Activated naive CD4-positive, alpha-beta T cell treated with anti-CD3 and anti-CD28 coated beads, Interleukin-2, amount 50 U/mL, for 24 hours (primary cell): ENCODE measurements around the gene PID1.

ENCODE experiments used
- H3K27ac Mint-ChIP-seq: one replicate; pipeline ENCODE4 v1.8.0; 2021; ENCODE audit warnings: mild to moderate bottlenecking, mixed read lengths
- H3K27me3 Mint-ChIP-seq: one replicate; pipeline ENCODE4 v1.8.0; 2021; ENCODE audit warnings: mixed read lengths
- H3K36me3 Mint-ChIP-seq: one replicate; pipeline ENCODE4 v1.8.0; 2021; ENCODE audit warnings: mixed read lengths
- H3K4me1 Mint-ChIP-seq: one replicate; pipeline ENCODE4 v1.8.0; 2021; ENCODE audit warnings: mixed read lengths
- H3K4me3 Mint-ChIP-seq: one replicate; pipeline ENCODE4 v1.8.0; 2021; ENCODE audit warnings: mild to moderate bottlenecking, mixed read lengths
- H3K9me3 Mint-ChIP-seq: one replicate; pipeline ENCODE4 v1.8.0; 2021; ENCODE audit warnings: mixed read lengths

Gene PID1

DNA sequence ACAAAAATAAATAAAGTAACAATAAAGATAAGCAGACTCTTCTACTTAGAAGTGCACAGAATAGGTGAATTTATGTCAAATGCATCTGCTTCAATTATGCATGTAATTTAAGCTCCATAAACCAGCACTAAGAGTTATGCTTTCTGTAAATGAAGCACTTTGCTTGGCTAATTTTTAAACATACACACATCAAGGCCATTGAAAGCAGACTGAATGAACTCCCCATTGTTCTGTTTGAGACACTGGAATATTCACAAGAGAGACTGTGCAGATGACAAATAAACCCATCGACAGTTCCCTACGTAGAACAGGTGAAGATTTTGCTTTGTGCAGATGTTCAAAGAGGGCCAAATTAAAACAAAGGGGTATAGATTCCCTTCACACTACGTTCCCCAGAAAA, 133.4 kb downstream of the PID1 start:
- no peaks in the 10 kb centered on the region for H3K27me3 Mint-ChIP-seq
- no peaks in the 10 kb centered on the region for H3K36me3 Mint-ChIP-seq
- no peaks in the 10 kb centered on the region for H3K4me1 Mint-ChIP-seq
- no peak overlapping the region for H3K4me3 Mint-ChIP-seq
- H3K9me3 Mint-ChIP-seq = no peaks in the 10 kb centered on the region
- no peak overlapping the region for H3K27ac Mint-ChIP-seq

DNA sequence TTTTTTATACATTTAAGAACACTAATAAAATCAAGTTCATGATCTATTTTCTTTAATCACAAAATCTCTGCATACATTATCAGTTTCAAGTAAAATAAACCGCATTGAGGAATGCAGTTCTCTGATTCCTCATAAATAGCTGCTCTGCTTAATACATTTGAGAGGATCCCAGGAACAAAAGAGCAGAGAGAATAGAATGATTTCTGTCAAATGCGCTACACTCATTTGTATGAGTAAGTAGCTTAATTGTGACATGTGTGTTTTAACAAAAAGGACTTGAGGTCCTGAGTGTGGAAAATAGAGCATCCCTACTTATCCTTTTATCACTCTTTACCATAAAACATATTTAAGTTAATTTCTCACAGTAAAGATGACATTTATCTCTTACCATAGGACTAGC, 134.0 kb downstream of the PID1 start:
- H3K27ac Mint-ChIP-seq = no peak overlapping the region
- no peaks in the 10 kb centered on the region for H3K36me3 Mint-ChIP-seq
- H3K27me3 Mint-ChIP-seq = no peaks in the 10 kb centered on the region
- no peak overlapping the region for H3K4me3 Mint-ChIP-seq
- H3K4me1 Mint-ChIP-seq = no peaks in the 10 kb centered on the region
- no peaks in the 10 kb centered on the region for H3K9me3 Mint-ChIP-seq

- H3K27me3 Mint-ChIP-seq = no peaks in the 10 kb centered on the region
- H3K36me3 Mint-ChIP-seq = no peaks in the 10 kb centered on the region
- H3K27ac Mint-ChIP-seq = no peak overlapping the region
- H3K9me3 Mint-ChIP-seq = no peaks in the 10 kb centered on the region
- H3K4me1 Mint-ChIP-seq = no peaks in the 10 kb centered on the region
- no peak overlapping the region for H3K4me3 Mint-ChIP-seq
Measured at GRCh38 chr2:229133155-229133772, 137.8 kb downstream of the PID1 start.

- H3K36me3 Mint-ChIP-seq = no peaks in the 10 kb centered on the region
- no peaks in the 10 kb centered on the region for H3K4me1 Mint-ChIP-seq
- H3K27ac Mint-ChIP-seq = no peak overlapping the region
- H3K4me3 Mint-ChIP-seq = no peak overlapping the region
- no peaks in the 10 kb centered on the region for H3K9me3 Mint-ChIP-seq
- H3K27me3 Mint-ChIP-seq = no peaks in the 10 kb centered on the region
Measured at GRCh38 chr2:229132236-229132635, 138.9 kb downstream of the PID1 start.

- no peaks in the 10 kb centered on the region for H3K4me1 Mint-ChIP-seq
- no peak overlapping the region for H3K27ac Mint-ChIP-seq
- no peaks in the 10 kb centered on the region for H3K27me3 Mint-ChIP-seq
- H3K36me3 Mint-ChIP-seq = no peaks in the 10 kb centered on the region
- peaks cover 2% of the 10 kb centered on the region for H3K9me3 Mint-ChIP-seq
- no peak overlapping the region for H3K4me3 Mint-ChIP-seq
Measured at GRCh38 chr2:229130522-229130921, 140.6 kb downstream of the PID1 start.

- Mint-ChIP-seq H3K27me3 (no peaks in the 10 kb centered on the region), H3K36me3 (no peaks in the 10 kb centered on the region), H3K9me3 (peaks cover 5% of the 10 kb centered on the region), H3K4me1 (no peaks in the 10 kb centered on the region), H3K4me3 (no peak overlapping the region), H3K27ac (no peak overlapping the region)
Measured at GRCh38 chr2:229129738-229130371, 141.2 kb downstream of the PID1 start.

DNA sequence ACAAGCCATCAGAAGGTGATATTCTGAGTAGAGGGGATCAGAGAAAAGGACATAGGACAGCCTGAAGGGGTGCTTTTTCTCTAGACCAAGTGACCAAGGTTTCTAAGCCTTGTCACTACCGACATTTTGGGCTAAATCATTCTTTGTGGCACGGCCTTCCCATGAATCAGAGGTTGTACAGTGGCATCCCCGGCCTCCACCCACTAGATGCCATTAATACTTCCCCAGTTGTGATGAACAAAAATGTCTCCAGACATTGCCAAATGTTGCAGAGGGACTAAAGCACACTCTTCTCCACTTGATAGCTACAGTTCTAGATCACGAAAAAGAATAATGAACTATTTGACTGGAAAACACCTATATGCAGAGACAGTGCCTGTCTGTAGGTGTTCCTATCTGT, 143.6 kb downstream of the PID1 start:
- H3K4me3 Mint-ChIP-seq = no peak overlapping the region
- H3K27me3 Mint-ChIP-seq = no peaks in the 10 kb centered on the region
- H3K36me3 Mint-ChIP-seq = no peaks in the 10 kb centered on the region
- H3K9me3 Mint-ChIP-seq = peaks cover 10% of the 10 kb centered on the region
- no peaks in the 10 kb centered on the region for H3K4me1 Mint-ChIP-seq
- H3K27ac Mint-ChIP-seq = no peak overlapping the region

- Mint-ChIP-seq H3K4me3 (no peak overlapping the region), H3K27ac (no peak overlapping the region), H3K27me3 (no peaks in the 10 kb centered on the region), H3K36me3 (no peaks in the 10 kb centered on the region), H3K4me1 (no peaks in the 10 kb centered on the region), H3K9me3 (peaks cover 10% of the 10 kb centered on the region)
Measured at GRCh38 chr2:229126066-229126465, 145.0 kb downstream of the PID1 start.

DNA sequence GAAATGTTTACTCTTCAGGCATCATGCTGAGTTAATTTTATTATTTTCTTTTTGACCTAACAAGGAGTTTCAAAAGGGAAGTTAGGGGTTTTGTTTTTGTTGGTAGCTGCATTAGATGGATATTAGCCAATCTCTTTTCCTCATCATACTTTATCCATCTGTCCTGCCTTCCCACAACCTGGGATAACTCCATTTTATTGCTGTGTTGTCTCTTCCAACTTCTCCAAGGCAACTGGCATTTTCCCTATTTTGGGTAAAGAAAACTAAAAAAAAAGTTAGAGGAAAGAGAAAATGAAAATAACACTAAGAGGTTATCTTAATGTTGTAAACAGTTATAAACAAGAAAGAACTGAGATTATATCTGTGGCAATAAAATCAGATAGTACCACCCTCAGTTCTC, 147.0 kb downstream of the PID1 start:
- no peak overlapping the region for H3K4me3 Mint-ChIP-seq

DNA sequence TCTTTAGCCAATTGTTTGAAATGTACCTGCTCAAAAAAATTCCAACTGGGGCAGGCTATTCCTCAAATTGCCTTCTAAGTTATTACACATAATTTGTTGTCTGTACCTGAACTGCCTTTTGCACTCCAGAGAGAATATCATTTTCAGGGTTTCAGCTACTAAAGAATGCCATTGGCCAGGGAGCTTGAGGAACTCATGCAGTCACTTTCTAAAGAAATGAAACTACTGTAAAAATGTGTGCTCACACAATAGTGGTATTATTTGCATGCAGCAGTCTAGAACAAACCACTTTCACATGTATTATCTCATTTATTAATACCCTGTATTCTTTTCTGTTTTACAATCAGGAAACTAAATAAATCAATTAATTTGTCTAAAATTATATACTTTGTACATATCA, 152.2 kb downstream of the PID1 start:
- H3K4me3 Mint-ChIP-seq = no peak overlapping the region
- no peaks in the 10 kb centered on the region for H3K27me3 Mint-ChIP-seq
- H3K36me3 Mint-ChIP-seq = no peaks in the 10 kb centered on the region
- no peaks in the 10 kb centered on the region for H3K4me1 Mint-ChIP-seq
- no peak overlapping the region for H3K27ac Mint-ChIP-seq
- H3K9me3 Mint-ChIP-seq = peaks cover under 1% of the 10 kb centered on the region

More for the DNA sequence above, 147.0 kb downstream of the PID1 start:
- no peaks in the 10 kb centered on the region for H3K36me3 Mint-ChIP-seq
- no peaks in the 10 kb centered on the region for H3K27me3 Mint-ChIP-seq
- H3K27ac Mint-ChIP-seq = no peak overlapping the region
- H3K9me3 Mint-ChIP-seq = peaks cover 10% of the 10 kb centered on the region
- no peaks in the 10 kb centered on the region for H3K4me1 Mint-ChIP-seq

GRCh38 chr2:229118336-229118735, 152.8 kb downstream of the PID1 start:
- Mint-ChIP-seq H3K4me3 (no peak overlapping the region), H3K9me3 (no peaks in the 10 kb centered on the region), H3K27ac (no peak overlapping the region), H3K4me1 (no peaks in the 10 kb centered on the region), H3K27me3 (no peaks in the 10 kb centered on the region), H3K36me3 (no peaks in the 10 kb centered on the region)

- H3K9me3 Mint-ChIP-seq = no peaks in the 10 kb centered on the region
- no peaks in the 10 kb centered on the region for H3K27me3 Mint-ChIP-seq
- no peaks in the 10 kb centered on the region for H3K4me1 Mint-ChIP-seq
- no peak overlapping the region for H3K27ac Mint-ChIP-seq
- H3K36me3 Mint-ChIP-seq = no peaks in the 10 kb centered on the region
- H3K4me3 Mint-ChIP-seq = no peak overlapping the region
Measured at GRCh38 chr2:229111744-229112143, 159.3 kb downstream of the PID1 start.

DNA sequence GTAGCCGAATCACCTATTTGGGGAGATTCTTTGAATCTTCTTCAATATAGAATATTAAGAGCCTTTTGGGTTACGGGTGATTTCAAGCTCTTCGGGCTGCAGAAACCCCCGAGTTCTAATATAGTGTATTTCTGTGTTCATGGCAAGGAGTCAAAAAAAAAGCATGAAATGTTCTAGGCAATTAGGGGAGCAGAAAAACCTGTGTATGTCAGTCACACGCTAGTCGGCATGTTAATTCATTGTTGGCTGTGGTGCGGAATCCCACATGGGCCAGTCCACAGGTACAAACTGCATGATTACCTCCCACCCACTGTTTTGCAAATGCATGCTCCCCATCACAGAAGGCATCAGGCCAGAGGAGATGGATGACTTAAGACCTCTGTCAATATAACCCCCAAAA, 161.9 kb downstream of the PID1 start:
- H3K9me3 Mint-ChIP-seq = no peaks in the 10 kb centered on the region
- H3K27me3 Mint-ChIP-seq = no peaks in the 10 kb centered on the region
- no peaks in the 10 kb centered on the region for H3K4me1 Mint-ChIP-seq
- H3K4me3 Mint-ChIP-seq = no peak overlapping the region
- H3K36me3 Mint-ChIP-seq = no peaks in the 10 kb centered on the region
- H3K27ac Mint-ChIP-seq = no peak overlapping the region

DNA sequence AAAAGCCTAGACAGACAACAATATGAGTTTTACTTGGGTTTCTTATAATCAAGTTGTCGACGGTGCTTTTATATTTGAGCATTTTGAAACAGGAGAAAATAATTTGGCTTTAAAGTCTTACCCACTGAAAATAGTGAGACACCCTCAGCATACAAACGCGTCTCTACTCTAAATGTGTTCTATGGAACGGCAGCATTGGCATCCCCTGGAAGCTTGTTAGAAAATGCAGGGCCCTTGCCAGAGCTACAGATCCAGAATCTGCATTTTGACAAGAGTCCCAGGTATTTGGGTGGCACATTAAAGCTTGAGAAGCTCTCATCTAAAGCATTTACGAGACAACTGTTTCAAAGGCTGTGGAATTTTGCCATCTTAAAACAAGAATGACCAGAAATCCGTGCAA, 163.5 kb downstream of the PID1 start:
- Mint-ChIP-seq H3K36me3 (no peaks in the 10 kb centered on the region), H3K4me1 (no peaks in the 10 kb centered on the region), H3K9me3 (no peaks in the 10 kb centered on the region), H3K27ac (no peak overlapping the region), H3K27me3 (no peaks in the 10 kb centered on the region), H3K4me3 (no peak overlapping the region)

DNA sequence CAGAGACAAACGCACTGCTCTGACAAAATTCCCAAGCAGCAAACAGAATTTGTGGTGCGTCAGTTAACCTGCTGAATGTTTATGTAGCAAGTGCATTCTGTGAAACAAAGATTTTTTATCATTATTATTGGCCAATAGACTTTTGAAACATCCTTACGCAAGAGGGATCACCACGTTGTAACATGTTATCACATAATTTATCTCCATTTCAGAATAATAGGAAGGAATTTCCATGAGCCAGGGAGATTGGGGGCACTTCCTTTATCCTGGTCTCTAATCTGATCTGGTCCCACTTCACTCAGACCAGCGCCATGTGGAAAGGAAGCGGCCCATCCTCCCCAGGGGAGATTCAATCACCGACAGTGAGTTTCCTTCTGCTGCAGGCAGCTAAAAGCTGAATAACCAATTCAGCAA, 166.1 kb downstream of the PID1 start:
- Mint-ChIP-seq H3K9me3 (no peaks in the 10 kb centered on the region), H3K36me3 (no peaks in the 10 kb centered on the region), H3K27me3 (no peaks in the 10 kb centered on the region), H3K27ac (no peak overlapping the region), H3K4me1 (no peaks in the 10 kb centered on the region), H3K4me3 (no peak overlapping the region)

- H3K4me1 Mint-ChIP-seq = no peaks in the 10 kb centered on the region
- H3K9me3 Mint-ChIP-seq = no peaks in the 10 kb centered on the region
- H3K27ac Mint-ChIP-seq = no peak overlapping the region
- no peaks in the 10 kb centered on the region for H3K36me3 Mint-ChIP-seq
- no peak overlapping the region for H3K4me3 Mint-ChIP-seq
- no peaks in the 10 kb centered on the region for H3K27me3 Mint-ChIP-seq
Measured at GRCh38 chr2:229104025-229104424, 167.1 kb downstream of the PID1 start.

DNA sequence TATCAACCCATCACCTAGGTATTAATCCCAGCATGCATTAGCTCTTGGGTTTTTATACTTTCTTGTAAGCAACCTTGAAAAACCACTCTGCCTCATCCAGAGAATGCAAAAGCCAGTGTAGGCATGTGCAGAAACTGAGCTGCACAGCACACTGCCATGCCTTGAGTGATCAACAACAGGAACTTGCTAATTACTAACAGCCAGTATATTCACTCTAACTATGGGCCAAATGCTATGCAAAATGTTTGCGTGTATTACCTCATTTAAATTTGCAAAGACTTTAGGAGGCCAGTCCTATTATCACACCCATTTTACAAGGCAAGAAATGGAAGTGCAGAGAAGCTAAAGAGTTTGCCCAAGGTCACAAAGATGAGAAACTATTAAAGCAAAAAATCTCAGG, 169.8 kb downstream of the PID1 start:
- Mint-ChIP-seq H3K4me3 (no peak overlapping the region), H3K27me3 (no peaks in the 10 kb centered on the region), H3K4me1 (no peaks in the 10 kb centered on the region), H3K36me3 (no peaks in the 10 kb centered on the region), H3K27ac (no peak overlapping the region), H3K9me3 (no peaks in the 10 kb centered on the region)
